Activated CD8-positive, alpha-beta memory T cell treated with anti-CD3 and anti-CD28 coated beads, Interleukin-2, amount 50 U/mL, for 4 hours (primary cell): ENCODE measurements around the gene AUTS2.

Experiments
- DNase-seq: peaks from one replicate; pipeline ENCODE4 v3.0.0-alpha.2; 2020

The AUTS2 gene

GRCh38 chr7:69659983-69660382 lies 61.7 kb downstream of the AUTS2 start:
- no peak for DNase-seq

DNA sequence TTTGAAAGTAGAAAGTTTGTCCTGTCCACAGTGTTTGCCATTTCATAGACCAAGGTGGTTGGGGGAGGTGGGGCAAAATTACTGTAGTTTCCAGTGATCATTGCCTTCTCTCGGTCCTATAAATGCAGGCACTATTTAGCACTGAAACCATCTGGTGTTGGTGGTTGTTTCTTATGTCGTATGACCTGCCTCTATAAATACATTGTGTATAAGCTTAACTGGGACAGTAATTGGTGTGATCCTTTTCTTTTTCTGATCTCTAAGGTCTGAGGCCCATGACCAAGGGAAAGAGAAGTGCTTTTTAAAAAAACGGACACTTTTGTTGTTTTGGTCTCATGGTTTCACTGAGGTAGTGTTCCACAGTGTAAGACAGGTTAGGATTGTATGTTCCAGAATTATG lies 63.1 kb downstream of the AUTS2 start:
- DNase-seq, result no peak

GRCh38 chr7:69663911-69664832 lies 65.9 kb downstream of the AUTS2 start:
- no peak for DNase-seq

- DNase-seq, result no peak
Measured at GRCh38 chr7:69665369-69665768, 67.1 kb downstream of the AUTS2 start.

DNA sequence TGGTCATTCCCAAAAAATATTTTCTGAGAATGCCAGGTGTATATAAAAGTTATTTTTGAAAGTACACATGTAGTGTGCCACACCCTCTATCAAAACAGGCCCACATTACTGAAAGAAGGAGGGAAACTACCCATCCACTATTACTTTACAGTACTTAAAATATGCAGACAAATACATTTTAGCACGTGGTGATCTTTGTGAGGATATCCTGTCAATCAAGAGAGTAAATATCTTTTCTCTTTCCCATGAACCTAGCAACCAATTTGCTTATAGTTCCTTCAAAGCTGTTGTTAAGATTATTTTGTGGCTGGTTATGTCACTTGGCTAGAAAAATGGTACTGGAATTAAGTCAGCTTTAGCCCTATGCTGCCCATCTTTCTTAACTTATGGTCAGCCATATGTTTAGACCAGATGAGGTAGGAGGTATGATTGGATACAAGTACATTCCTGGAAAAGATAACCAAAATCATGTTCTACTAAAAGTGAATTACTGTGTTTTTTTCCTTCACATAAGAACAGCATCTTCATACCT lies 70.1 kb downstream of the AUTS2 start:
- DNase-seq, result no peak

DNA sequence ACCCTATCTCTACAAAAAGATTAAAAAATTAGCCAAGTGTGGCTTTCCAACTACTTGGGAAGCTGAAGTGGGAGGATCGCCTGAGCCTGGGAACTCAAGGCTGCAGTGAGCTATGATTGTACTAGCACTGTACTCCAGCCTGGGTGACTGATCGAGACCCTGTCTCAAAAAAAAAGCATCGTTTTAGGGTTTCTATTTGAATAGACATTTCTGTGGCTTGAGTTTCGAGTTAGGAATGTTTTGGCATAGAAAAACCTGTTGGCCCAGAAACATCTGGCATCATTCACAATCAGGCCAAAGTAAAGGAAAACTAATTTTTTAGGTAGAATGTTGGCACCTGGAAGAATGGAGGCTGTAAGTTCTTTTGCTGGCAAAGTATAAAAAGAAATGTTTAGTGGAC lies 72.4 kb downstream of the AUTS2 start:
- no peak for DNase-seq

GRCh38 chr7:69673074-69673473 lies 74.8 kb downstream of the AUTS2 start:
- no peak for DNase-seq

- DNase-seq, result no peak
Measured at GRCh38 chr7:69674701-69675182, 76.5 kb downstream of the AUTS2 start.

GRCh38 chr7:69676247-69676646 lies 78.0 kb downstream of the AUTS2 start:
- no peak for DNase-seq

GRCh38 chr7:69677054-69677852 lies 79.0 kb downstream of the AUTS2 start:
- DNase-seq, result no peak

DNA sequence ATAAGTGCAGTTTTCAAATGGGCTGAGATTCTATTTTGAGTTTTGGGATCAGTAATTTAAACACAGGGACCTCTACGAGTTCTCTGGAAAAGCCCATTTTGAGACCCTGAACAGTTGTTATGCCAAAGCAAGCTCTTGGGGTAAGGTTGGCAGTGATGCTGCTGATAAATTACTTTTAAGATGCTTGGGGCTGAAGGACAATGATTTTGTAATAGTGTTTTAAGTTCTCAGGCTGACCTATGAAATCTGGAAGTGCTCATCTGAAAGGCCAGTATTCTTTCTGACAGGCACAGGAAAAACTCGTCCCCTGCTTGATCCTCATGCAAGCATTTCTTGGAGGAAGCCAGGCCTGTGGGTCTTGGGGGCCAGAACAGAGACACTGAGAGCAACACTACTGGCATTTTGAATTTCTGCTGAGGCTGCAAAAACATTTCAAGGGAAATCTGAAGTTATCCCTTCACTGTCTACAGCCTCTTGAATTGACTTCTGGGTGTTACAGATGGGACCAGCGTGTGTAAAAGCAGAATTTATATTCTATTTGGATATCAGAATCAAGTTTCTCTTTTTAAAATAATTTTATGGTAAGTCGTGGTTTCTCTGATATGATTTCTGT lies 79.7 kb downstream of the AUTS2 start:
- no peak for DNase-seq

DNA sequence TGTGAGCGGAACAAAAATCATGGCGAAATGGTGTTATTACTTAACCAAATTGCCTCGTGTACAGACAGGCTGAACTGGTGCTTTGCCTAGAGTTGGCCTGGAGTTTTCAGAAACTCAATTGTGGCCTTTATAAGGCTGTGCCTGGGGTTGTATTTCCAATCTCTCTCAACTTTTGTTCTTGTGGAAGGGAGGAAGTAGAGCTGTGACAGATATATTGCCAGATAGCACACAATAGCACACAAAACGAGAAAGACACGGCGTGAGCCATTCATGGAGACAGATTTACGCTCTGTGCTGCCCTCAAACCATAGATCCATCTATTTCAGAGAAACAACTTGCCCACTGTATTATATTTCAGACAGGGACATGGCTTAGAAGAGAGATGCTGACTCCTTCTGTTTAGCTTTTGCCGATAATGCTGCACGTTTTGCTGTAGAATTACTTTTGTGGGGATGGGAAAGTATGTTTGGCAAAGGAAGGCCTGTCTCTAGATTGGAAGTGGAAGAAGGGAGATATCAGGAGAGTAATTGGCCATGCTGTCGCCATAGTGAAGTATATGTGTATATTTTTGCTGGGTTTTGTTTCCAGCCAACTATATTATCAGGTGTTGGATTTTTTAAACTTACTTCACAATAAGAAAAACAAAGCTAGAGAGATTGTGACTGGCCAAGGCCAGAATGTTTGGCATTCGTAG lies 80.4 kb downstream of the AUTS2 start:
- no peak for DNase-seq

GRCh38 chr7:69681181-69681580 lies 82.9 kb downstream of the AUTS2 start:
- no peak for DNase-seq

DNA sequence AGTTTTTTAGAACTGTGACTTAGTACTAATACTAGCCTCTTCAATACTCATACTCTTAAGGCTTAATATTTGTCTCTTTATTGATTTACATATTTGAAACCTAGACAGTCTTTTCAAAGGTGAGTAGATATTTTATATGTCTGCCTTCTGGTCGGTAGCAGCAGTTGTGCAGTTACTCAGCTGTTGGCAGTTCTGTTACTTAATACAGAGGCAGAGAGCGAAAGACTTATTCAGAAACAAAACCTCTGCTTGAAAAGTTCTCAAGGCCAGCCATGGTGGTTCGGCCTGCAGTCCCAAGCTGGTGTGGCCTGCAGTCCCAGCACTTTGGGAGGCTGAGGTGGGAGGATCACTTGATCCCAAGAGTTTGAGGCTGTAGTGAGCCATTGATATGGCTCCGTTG lies 84.2 kb downstream of the AUTS2 start:
- no peak for DNase-seq

- no peak for DNase-seq
Measured at GRCh38 chr7:69683002-69683401, 84.7 kb downstream of the AUTS2 start.

- DNase-seq, result no peak
Measured at GRCh38 chr7:69684369-69685292, 86.4 kb downstream of the AUTS2 start.

DNA sequence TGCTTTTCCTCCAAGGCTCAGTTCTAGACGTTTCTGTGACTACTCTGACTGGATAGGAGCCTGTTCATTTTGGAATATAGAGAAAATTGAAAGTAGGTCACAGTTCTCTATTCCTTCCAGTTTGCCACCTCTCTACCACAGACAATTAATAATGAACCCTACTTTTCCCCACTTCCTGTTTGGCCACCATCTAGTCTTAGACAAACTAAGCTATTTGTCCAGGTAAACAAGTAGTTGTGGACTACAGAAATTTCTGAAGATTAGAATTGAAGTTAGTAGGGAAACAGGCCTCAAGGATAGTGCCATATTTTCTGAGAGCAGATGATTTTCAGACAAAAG lies 87.0 kb downstream of the AUTS2 start:
- DNase-seq, result no peak

DNA sequence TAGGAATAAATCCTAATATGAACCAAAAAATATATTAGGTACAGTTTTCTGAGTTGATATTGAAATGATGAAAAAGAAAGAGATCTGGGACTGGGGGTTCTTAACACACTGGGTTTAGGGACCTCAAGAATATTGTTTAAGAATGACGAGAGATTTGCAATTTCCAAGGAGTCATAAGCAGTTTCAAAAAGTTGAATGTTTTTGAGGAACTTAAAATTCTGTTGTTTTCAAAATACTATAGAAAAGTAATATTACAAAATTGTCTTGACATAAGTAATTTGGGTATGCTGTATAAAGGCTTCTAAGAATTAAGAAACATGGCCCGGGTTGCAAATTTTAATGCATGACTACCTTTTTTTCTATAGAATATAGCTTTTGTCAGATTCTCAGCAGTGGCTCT lies 88.1 kb downstream of the AUTS2 start:
- no peak for DNase-seq

GRCh38 chr7:69687739-69688433 lies 89.6 kb downstream of the AUTS2 start:
- DNase-seq, result no peak

- DNase-seq, result no peak
Measured at GRCh38 chr7:69690329-69690728, 92.1 kb downstream of the AUTS2 start.

DNA sequence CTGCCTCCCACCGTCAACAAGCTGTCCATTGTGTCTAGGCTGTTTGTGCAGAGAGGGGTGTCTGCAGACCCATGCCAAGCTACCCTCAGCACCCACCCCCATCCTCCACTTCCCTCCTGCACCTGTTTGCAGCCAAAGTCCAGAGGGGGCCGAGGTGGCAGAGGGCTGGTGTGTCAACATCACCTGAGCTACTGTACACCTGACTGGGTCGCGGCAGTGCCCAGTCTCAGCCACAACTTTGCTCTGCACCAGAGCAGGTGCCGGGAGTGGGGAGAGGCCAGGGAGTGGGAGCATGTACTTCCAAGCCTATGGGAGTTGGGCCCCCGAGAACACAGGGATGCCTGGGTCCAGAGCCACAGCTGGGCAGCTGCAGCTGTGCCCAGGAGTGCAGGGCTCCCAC lies 93.1 kb downstream of the AUTS2 start:
- no peak for DNase-seq
